ENCODE results near the gene KATNAL2. TPM values are rescaled to one million over a fixed set of nuclear protein-coding genes. Genes with fewer than 3 reads are reported as not detected.

The KATNAL2 gene
- total RNA-seq, 4 donors from 2014 or later = 1.1 to 10.1 (median 1.9) TPM

- no peaks in the 10 kb centered on the region for H3K4me1 ChIP-seq
- 74% methylated on average over 2 of the region's 2 CpGs for WGBS
- no peaks in the 10 kb centered on the region for H3K27me3 ChIP-seq
- no peaks in the 10 kb centered on the region for H3K36me3 ChIP-seq
- H3K27ac ChIP-seq = no peak overlapping the region
- H3K4me3 ChIP-seq = no peak overlapping the region
- no peaks in the 10 kb centered on the region for H3K9me3 ChIP-seq
- TF ChIP-seq, protein P1, sequence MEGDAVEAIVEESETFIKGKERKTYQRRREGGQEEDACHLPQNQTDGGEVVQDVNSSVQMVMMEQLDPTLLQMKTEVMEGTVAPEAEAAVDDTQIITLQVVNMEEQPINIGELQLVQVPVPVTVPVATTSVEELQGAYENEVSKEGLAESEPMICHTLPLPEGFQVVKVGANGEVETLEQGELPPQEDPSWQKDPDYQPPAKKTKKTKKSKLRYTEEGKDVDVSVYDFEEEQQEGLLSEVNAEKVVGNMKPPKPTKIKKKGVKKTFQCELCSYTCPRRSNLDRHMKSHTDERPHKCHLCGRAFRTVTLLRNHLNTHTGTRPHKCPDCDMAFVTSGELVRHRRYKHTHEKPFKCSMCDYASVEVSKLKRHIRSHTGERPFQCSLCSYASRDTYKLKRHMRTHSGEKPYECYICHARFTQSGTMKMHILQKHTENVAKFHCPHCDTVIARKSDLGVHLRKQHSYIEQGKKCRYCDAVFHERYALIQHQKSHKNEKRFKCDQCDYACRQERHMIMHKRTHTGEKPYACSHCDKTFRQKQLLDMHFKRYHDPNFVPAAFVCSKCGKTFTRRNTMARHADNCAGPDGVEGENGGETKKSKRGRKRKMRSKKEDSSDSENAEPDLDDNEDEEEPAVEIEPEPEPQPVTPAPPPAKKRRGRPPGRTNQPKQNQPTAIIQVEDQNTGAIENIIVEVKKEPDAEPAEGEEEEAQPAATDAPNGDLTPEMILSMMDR (IDR thresholded peaks at IDR 0.05) = no peak
- no peak for TF ChIP-seq EP300 (IDR thresholded peaks at IDR 0.05)
- TF ChIP-seq POLR2AphosphoS5 (IDR thresholded peaks at IDR 0.05) = no peak
- no peak for TF ChIP-seq POLR2A (IDR thresholded peaks at IDR 0.05)
- no peak for DNase-seq (ENCODE audit: low spot score in 2 of 2)
These were observed 18.0 kb upstream of the KATNAL2 start for GRCh38 chr18:46899274-46899948.

- 98% methylated on average over 3 of the region's 3 CpGs for WGBS
- DNase-seq (ENCODE audit: low spot score in 2 of 2) = no peak
- H3K4me3 ChIP-seq = no peak overlapping the region
- TF ChIP-seq, protein P1 (IDR thresholded peaks at IDR 0.05) = no peak
- TF ChIP-seq EP300 (IDR thresholded peaks at IDR 0.05) = no peak
- TF ChIP-seq POLR2AphosphoS5 (IDR thresholded peaks at IDR 0.05) = no peak
- TF ChIP-seq POLR2A (IDR thresholded peaks at IDR 0.05) = no peak
- H3K9me3 ChIP-seq = peaks cover 4% of the 10 kb centered on the region
- H3K27ac ChIP-seq = no peak overlapping the region
- no peaks in the 10 kb centered on the region for H3K36me3 ChIP-seq
- H3K4me1 ChIP-seq = no peaks in the 10 kb centered on the region
- no peaks in the 10 kb centered on the region for H3K27me3 ChIP-seq
These were observed 14.0 kb upstream of the KATNAL2 start for GRCh38 chr18:46903406-46903805.

DNA sequence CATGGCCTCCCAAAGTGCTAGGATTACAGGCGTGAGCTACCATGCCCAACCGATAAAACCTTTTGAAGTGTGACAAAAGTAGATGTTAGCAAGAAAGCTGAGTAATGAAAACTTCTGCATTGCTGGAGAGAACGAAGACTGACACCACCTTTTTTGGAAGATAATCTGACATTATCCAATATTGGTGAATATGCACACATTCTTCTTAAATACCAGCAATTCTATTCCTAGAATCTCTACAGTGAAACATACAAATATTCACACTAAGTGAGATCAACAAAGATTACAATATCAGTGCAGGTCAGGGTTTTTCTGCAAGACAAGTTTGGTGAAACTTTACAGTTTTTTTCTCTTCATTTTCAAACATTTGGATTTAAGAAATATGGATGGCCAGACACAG lies 7.9 kb upstream of the KATNAL2 start:
- no peak for DNase-seq (ENCODE audit: low spot score in 2 of 2)
- TF ChIP-seq EP300 (IDR thresholded peaks at IDR 0.05) (no peak), POLR2AphosphoS5 (IDR thresholded peaks at IDR 0.05) (no peak)
- Histone ChIP-seq H3K9me3 (peaks cover 4% of the 10 kb centered on the region), H3K27ac (no peak overlapping the region), H3K36me3 (no peaks in the 10 kb centered on the region), H3K4me1 (no peaks in the 10 kb centered on the region), H3K27me3 (no peaks in the 10 kb centered on the region), H3K4me3 (no peak overlapping the region)
- WGBS = 96% methylated on average over 3 of the region's 3 CpGs

GRCh38 chr18:46910856-46911255 lies 6.5 kb upstream of the KATNAL2 start:
- DNase-seq (ENCODE audit: low spot score in 2 of 2) = no peak
- Histone ChIP-seq H3K4me3 (no peak overlapping the region), H3K27ac (no peak overlapping the region), H3K27me3 (no peaks in the 10 kb centered on the region), H3K4me1 (peaks cover 9% of the 10 kb centered on the region), H3K36me3 (no peaks in the 10 kb centered on the region), H3K9me3 (peaks cover 4% of the 10 kb centered on the region)
- 84% methylated on average over 3 of the region's 3 CpGs for WGBS
- TF ChIP-seq POLR2AphosphoS5 (IDR thresholded peaks at IDR 0.05) = no peak
- TF ChIP-seq POLR2A (IDR thresholded peaks at IDR 0.05) = no peak
- TF ChIP-seq, protein P1 (IDR thresholded peaks at IDR 0.05) = no peak
- no peak for TF ChIP-seq EP300 (IDR thresholded peaks at IDR 0.05)

GRCh38 chr18:46915800-46916550 lies 1.4 kb upstream of the KATNAL2 start:
- no peaks in the 10 kb centered on the region for H3K36me3 ChIP-seq
- H3K4me3 ChIP-seq = peak overlapping the region; percentile 85
- no peak overlapping the region for H3K27ac ChIP-seq
- peaks cover 21% of the 10 kb centered on the region for H3K4me1 ChIP-seq
- WGBS = 25% methylated on average over 12 of the region's 12 CpGs
- no peaks in the 10 kb centered on the region for H3K27me3 ChIP-seq
- H3K9me3 ChIP-seq = no peaks in the 10 kb centered on the region
- DNase-seq (ENCODE audit: low spot score in 2 of 2) = no peak
- TF ChIP-seq EP300 (IDR thresholded peaks at IDR 0.05) (no peak), POLR2AphosphoS5 (IDR thresholded peaks at IDR 0.05) (no peak), POLR2A (IDR thresholded peaks at IDR 0.05) (no peak)
- TF ChIP-seq, protein P1 (IDR thresholded peaks at IDR 0.05) = no peak
